ENCODE results near the gene ITPR2. TPM values are rescaled to one million over a fixed set of nuclear protein-coding genes. Genes with fewer than 3 reads are reported as not detected.

ITPR2 gene
- polyA plus RNA-seq, 1 of the 3 experiments (the other 2 are of a cell fraction), result 2.3 TPM

- peak; percentile 11; the same call in 1 of the 2 replicates for TF ChIP-seq MAX (IDR thresholded peaks at IDR 0.05; ENCODE audit: low read depth)
- peak; percentile 42; the same call in 1 of the 2 replicates for TF ChIP-seq NFIC (IDR thresholded peaks at IDR 0.05; ENCODE audit: borderline replicate concordance)
- peak; percentile 44 for TF ChIP-seq RAD21 (IDR thresholded peaks at IDR 0.05; ENCODE audit: low read length)
- no peak for TF ChIP-seq FOXJ3 (CRISPR knock-in tag; IDR thresholded peaks at IDR 0.05)
- no peaks in the 10 kb centered on the region for H4K20me1 ChIP-seq (ENCODE audit: insufficient read depth)
- H3K36me3 ChIP-seq (replicated peaks in 1 of 2; ENCODE audit: control insufficient read depth in 1 of 2, insufficient read depth in 2 of 2, low read length in 1 of 2), result no peaks in the 10 kb centered on the region
- H3K4me2 ChIP-seq, result peak overlapping the region; percentile 87
- CTCF ChIA-PET, result interaction anchor here (0.6 to 4.4 kb wide), 22 partner anchors 9 to 477 kb away, joined by 3 to 27 read pairs (median 6); partner anchors contain the start of gene TM7SF3
- peaks cover 44% of the 10 kb centered on the region for H3K79me2 ChIP-seq (ENCODE audit: insufficient read depth)
- H3K4me1 ChIP-seq (ENCODE audit: control insufficient read depth in 1 of 2, insufficient read depth in 2 of 2, low read depth in 1 of 2, low read length in 1 of 2), result peaks cover 13 to 22% of the 10 kb centered on the region in 2 experiments; a peak in 3 of 4 replicates
- POLR2A ChIA-PET, result interaction anchor here (1.2 to 2.1 kb wide), 2 partner anchors 14 to 112 kb away, joined by 3 to 10 read pairs; no protein-coding TSS in a partner anchor
- H3K4me3 ChIP-seq (ENCODE audit: low read depth in 2 of 2, low read length in 1 of 2), result peak overlapping the region; percentile 76 to 92
- H3K9ac ChIP-seq, result peak overlapping the region; percentile 91
- peaks cover 19% of the 10 kb centered on the region for H3F3A ChIP-seq (replicated peaks; ENCODE audit: insufficient read depth)
- H3K9me2 ChIP-seq, result no peaks in the 10 kb centered on the region
- peak overlapping the region; percentile 96 for H2AFZ ChIP-seq (ENCODE audit: low read depth)
- peak overlapping the region; percentile 92 to 97 for H3K27ac ChIP-seq (ENCODE audit: low read depth in 2 of 2, low read length in 1 of 2)
- WGBS (ENCODE audit: low lambda C conversion rate), result 2% methylated on average over 38 of the region's 55 CpGs
- DNase-seq, result peak; percentile 78
- H3K27me3 ChIP-seq (ENCODE audit: insufficient read depth), result no peaks in the 10 kb centered on the region
- H3K9me3 ChIP-seq, result no peaks in the 10 kb centered on the region
These were observed 808 bp downstream of the ITPR2 start for GRCh38 chr12:26831951-26832821.

GRCh38 chr12:26830783-26831551 is 2.0 kb downstream of the ITPR2 start:
- WGBS (ENCODE audit: low lambda C conversion rate), result 89% methylated on average over 13 of the region's 13 CpGs
- peaks cover 13 to 22% of the 10 kb centered on the region in 2 experiments; a peak in 3 of 4 replicates for H3K4me1 ChIP-seq (ENCODE audit: control insufficient read depth in 1 of 2, insufficient read depth in 2 of 2, low read depth in 1 of 2, low read length in 1 of 2)
- ChIA-PET CTCF (interaction anchor here (0.7 to 4.4 kb wide), 9 partner anchors 9 to 183 kb away, joined by 3 to 21 read pairs (median 3); partner anchors contain the start of gene TM7SF3), POLR2A (no interaction called here)
- no peak for TF ChIP-seq RCOR1 (IDR thresholded peaks at IDR 0.05; ENCODE audit: low read length)
- TF ChIP-seq RAD21 (IDR thresholded peaks at IDR 0.05; ENCODE audit: low read length), result no peak
- no peak for TF ChIP-seq EZH2phosphoT487 (IDR thresholded peaks at IDR 0.05; ENCODE audit: borderline replicate concordance, low read depth)
- no peak for TF ChIP-seq RFX5 (IDR thresholded peaks at IDR 0.05; ENCODE audit: low read length)
- no peak for TF ChIP-seq FOXJ3 (CRISPR knock-in tag; IDR thresholded peaks at IDR 0.05)
- no peak for TF ChIP-seq SIN3A (IDR thresholded peaks at IDR 0.05; ENCODE audit: borderline replicate concordance, low read depth, low read length)
- no peak for TF ChIP-seq EP300 (IDR thresholded peaks at IDR 0.05; ENCODE audit: borderline replicate concordance in 1 of 2, low read depth in 1 of 2, low read length in 1 of 2)
- no peak for TF ChIP-seq GABPA (IDR thresholded peaks at IDR 0.05; ENCODE audit: low read depth)
- TF ChIP-seq NFIC (IDR thresholded peaks at IDR 0.05; ENCODE audit: borderline replicate concordance), result no peak
- TF ChIP-seq MEF2A (IDR thresholded peaks at IDR 0.05; ENCODE audit: borderline replicate concordance, low read depth), result no peak
- no peak for TF ChIP-seq MXI1 (IDR thresholded peaks at IDR 0.05; ENCODE audit: low read depth, low read length)
- TF ChIP-seq PBX3 (IDR thresholded peaks at IDR 0.05), result no peak
- no peak for TF ChIP-seq MAX (IDR thresholded peaks at IDR 0.05; ENCODE audit: low read depth)
- no peak for TF ChIP-seq JUND (IDR thresholded peaks at IDR 0.05)
- no peak for TF ChIP-seq TCF12 (IDR thresholded peaks at IDR 0.05)
- TF ChIP-seq RXRA (IDR thresholded peaks at IDR 0.05; ENCODE audit: borderline replicate concordance, low read depth), result no peak
- no peak for DNase-seq
- peak overlapping the region; percentile 62 for H3K4me2 ChIP-seq
- H3K9me3 ChIP-seq, result no peaks in the 10 kb centered on the region
- H3K27ac ChIP-seq (ENCODE audit: low read depth in 2 of 2, low read length in 1 of 2), result peak overlapping the region in 1 of 2 experiments; percentile 53; a peak in 2 of 4 replicates
- H3K9ac ChIP-seq, result no peak overlapping the region
- peak overlapping the region; percentile 30 to 36 for H3K4me3 ChIP-seq (ENCODE audit: low read depth in 2 of 2, low read length in 1 of 2)
- no peaks in the 10 kb centered on the region for H3K27me3 ChIP-seq (ENCODE audit: insufficient read depth)
- peaks cover 19% of the 10 kb centered on the region for H3F3A ChIP-seq (replicated peaks; ENCODE audit: insufficient read depth)
- H3K36me3 ChIP-seq (replicated peaks in 1 of 2; ENCODE audit: control insufficient read depth in 1 of 2, insufficient read depth in 2 of 2, low read length in 1 of 2), result no peaks in the 10 kb centered on the region
- no peak overlapping the region for H2AFZ ChIP-seq (ENCODE audit: low read depth)
- H4K20me1 ChIP-seq (ENCODE audit: insufficient read depth), result no peaks in the 10 kb centered on the region
- peaks cover 56% of the 10 kb centered on the region for H3K79me2 ChIP-seq (ENCODE audit: insufficient read depth)
- H3K9me2 ChIP-seq, result no peaks in the 10 kb centered on the region
